HG03469 (cell line): ENCODE measurements around the gene KIAA1217.

Experiments used
- ATAC-seq: cut with Tn5 transposase; IDR thresholded peaks from one replicate; pipeline ENCODE4 v1.9.1; 2021; ENCODE audit warnings: mild to moderate bottlenecking, moderate library complexity, moderate number of reproducible peaks; ENCODE audit not compliant: unreplicated experiment

KIAA1217 gene

DNA sequence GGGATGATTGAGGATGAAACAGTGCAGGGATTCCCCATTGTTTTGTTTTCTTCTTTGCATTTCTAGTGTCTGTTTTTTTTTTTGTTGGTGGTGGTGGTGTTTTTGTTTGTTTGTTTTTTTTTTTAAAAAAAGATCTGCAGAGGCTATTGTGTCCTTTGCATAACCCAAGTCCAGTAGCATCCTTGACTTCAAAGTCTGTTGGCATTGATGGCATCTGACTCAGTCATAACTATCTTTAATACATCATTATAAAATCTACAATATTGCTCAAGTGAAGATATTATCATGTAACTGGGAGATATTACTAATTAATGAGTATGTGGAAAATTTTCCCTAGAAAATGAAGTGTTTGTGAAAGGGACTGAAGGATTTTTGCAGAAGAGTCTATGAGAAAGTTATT is 70.2 kb downstream of the KIAA1217 start:
- ATAC-seq, result no peak

GRCh38 chr10:24287559-24288195 is 78.7 kb downstream of the KIAA1217 start:
- no peak for ATAC-seq

DNA sequence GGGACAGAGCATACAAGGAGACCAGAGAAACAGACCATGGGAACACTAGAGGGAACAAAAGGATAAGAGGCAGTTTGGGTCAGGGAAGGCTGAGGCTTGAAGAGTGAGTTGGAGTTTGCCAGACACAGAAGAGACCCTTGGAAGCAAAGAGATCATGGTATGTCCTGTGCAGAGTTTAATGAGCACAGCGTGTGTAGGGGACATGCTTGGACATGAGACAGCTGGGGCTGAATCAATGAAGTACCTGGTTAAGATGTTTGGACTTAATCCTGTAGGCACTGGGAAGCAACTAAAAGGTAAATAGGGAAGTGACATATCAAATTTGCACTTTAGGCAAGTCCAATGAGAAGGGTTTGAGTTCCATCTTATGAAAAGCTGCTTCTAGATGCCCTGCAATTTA is 79.6 kb downstream of the KIAA1217 start:
- no peak for ATAC-seq

DNA sequence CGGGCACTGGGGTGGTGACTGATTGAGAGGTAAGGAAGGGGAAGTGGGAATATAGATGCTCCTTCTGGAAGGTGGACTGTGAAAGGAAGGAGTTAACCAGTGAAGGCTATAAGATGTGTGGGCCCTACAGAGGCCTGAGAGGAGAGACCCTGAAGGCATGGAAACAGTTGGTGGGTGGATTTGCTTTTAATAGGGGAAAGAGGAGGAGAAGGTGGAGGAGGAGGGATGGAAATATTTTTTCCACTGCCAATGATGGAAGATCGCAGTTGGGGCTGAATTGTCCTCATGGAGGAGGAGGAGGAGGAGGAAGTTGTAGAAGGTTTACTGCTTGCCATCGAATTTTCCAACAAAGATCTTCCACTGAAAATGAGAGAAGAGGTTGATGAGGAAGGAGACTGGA is 80.3 kb downstream of the KIAA1217 start:
- ATAC-seq, result no peak

DNA sequence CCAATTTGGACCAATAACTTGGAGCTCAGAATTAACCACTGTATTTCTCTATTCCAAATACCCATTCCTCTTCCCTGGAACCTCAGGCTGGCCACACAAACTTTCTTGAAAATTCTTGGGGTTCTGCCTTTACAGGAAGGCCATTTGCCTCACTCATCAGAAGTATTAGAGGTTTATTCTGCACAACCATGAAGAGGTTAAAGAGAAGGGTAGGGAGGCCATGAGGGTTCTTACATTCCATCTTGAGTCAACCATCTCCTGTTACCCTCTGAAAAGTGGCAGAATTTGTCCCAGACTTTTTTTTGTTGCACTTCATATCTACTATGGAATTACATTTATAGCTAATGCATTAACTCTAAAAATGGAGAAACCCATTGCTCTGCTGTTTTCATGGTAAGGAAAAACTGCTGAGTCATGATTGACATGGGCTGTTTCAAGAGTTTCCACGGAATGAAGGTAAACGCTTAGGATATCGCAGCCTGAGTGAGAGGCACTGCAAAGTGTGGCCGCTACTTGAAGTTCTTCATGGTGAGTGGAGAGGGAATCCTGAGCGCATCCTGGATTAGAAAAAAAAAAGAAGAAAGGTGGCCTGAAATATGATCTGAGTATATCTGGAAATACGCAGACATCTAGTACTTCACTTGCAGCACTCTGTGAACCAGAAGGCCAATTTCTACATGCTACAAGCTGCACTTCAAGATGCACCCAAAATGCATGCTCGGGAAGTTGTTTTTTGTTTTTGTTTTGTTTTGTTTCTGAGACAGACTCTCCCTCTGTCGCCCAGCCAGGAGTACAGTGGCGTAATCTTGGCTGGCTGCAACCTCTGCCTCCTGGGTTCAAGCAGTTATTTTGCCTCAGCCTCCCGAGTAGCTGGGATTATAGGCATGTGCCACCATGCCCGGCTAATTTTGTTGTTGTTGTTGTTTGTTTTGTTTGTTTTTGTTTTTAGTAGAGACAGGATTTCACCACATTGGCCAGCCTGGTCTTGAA is 83.7 kb downstream of the KIAA1217 start:
- no peak for ATAC-seq

GRCh38 chr10:24299578-24300260 is 90.8 kb downstream of the KIAA1217 start:
- no peak for ATAC-seq

DNA sequence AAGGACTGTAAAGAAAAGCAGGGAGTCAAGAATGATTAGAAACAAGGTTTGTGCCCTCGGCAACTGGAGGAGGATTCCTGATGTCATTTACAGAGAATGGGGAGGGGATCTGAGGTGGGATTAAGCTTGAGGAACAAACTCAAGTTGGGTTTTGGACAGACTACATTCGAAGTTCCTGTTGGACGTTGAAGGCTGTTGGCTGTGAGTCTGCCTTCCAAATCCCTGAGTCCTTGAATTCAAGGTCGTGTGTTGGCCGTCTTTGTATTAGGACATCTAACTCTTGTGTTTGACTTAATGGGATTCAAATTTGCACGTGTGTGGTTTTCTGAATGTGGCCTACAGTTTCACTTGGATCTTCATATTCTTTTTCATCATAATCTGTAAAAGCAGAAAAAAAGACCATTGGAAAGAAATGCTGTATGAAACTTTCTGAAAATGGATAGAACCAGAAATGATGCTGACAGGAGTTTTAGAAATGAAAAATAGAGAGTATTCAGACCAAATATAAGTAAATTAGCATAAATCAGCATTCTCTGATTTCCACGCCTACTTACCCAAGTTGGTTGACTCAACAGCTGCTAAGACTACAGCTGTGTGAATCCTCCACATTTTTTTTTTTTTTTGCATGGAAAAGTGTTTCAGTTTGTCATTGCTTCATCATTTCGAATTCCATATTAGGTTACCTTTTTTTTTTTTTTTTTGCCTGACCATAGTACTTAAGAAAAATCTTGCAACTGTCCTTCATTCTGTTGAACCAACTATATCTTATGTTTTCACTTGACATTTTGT is 94.8 kb downstream of the KIAA1217 start:
- ATAC-seq, result no peak

DNA sequence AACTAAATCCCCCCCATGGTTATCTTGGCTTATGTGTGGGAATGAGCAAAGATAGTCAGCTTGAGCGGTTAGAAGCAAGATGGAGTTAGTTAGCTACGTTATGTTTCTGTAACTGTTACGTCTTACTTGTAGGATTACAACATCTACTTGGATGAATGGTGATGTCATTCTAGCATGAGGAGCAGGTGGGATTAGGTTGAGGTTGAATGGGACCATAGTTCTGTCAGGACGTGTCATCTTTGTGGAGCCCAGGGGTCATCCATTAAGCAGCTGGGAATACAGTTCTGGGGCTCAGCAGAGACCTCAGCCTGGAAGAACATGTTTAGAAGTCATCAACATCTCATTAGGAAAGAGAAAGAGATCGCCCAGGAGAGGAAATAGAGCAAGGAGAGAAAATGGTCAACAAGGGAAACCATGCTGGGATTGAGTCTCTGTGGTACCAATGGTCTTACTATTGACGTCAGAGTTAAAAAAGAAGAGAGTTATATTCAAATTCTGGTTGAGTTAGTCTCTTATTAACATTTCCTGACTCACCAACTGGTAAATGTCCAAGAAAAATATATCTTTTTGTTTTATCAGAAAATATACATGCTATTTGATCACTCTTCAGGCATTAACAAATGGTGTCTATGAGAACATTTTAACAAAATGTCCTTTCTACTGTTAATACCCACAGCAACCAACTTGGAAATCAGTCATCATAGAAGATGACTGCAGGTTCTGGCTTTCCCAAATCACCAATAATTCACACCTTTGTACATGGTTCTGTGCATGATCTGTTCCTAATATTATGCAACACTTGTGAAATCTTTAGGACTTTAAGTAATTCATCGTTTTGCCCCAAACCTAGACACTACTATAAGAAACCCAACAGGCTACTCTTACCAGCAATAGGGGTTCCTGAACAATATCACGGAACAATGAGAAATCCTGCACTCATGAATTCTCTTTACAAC is 96.9 kb downstream of the KIAA1217 start:
- no peak for ATAC-seq

DNA sequence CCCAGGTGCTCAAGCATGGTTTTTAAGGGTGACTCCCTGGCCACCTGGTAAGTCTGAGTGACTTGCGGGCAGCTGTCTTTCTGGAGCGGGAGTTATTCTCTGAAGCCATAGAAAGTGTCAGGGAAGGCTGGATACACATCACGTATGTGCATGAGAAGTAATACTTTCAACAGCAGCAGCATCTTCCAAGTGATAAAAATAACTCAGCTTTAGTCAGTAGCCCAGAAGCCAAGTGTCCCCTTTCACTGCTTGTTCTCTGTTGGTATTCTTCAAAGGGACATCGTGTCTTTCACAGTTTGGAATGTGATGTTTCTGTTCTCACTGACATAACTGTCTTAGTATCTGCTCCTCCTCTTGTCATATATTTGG is 97.6 kb downstream of the KIAA1217 start:
- no peak for ATAC-seq

GRCh38 chr10:24307116-24307515 is 98.2 kb downstream of the KIAA1217 start:
- no peak for ATAC-seq

DNA sequence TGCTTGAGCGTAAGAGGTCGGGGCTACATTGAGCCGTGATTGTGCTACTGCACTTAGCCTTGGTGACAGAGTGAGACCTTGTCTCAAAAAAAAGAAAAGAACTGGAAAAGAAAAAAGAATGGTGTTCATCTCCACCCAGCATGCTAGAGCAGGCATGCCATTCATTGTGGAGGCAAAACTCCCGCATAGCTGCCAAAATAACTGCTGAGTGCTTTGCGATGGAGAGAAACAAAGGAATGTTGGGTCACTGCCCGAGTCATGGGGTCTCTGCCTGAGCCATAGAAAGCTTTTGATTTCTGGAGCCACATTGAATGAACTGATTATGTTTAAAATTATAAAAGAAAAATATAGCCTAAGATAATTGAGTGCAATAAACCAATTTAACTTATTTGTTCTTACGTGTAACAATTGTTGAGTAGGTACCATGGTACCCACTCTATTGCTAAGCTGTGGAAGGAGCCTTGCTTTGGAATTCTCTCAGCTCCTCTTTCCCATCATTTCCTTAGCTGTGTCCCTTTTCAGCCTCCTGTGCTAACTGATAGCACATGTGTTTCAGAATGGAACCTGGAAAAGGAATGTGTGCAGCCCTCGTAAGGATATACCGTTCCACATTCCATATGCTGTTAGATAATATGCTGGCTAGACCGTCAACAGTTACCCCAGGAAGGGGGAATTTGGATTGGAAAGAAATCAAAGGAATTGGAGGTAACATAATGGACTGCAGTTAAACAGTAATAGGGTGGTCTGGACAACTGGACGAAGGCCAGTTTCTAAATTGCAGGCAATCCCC is 99.0 kb downstream of the KIAA1217 start:
- no peak for ATAC-seq

DNA sequence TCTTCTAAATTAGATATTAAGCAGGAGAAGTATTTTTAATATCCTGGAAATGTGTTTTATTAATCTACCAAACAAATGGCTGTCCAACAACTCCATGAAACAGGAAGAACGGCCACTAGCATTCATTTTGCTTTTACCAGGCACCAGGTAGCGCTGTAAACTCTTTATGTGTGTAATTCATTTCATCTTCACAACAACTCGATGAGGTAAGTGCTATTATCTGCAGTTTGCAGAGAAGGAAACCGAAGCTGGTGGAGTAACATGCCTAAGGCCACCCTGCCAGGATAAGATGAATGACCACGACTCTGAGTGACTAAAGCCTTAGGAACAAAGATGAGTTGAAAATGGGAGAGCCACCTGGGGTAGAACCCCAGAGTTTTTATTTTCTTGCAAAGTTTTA is 101.2 kb downstream of the KIAA1217 start:
- no peak for ATAC-seq

DNA sequence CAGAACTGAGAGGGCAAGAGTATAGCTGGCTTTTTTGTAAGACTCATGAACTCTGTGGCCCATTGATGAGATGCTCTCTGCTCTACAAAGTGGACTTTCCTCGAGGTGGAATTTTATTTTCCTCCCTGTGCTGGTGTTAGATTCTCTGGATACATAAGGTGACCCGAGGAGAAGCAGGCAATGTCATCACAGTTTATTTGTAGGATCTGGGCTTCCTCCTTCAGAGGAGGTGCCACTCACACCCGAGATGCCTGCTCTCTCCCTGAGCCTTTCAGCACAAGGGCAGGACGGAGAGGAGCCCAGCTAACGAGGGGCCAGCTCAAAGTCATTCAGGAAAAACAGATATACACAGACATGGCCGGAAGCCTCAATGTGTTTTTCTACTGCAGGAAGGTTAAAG is 103.0 kb downstream of the KIAA1217 start:
- ATAC-seq, result no peak

- ATAC-seq, result no peak
Observed at GRCh38 chr10:24313283-24313682, 104.3 kb downstream of the KIAA1217 start.

DNA sequence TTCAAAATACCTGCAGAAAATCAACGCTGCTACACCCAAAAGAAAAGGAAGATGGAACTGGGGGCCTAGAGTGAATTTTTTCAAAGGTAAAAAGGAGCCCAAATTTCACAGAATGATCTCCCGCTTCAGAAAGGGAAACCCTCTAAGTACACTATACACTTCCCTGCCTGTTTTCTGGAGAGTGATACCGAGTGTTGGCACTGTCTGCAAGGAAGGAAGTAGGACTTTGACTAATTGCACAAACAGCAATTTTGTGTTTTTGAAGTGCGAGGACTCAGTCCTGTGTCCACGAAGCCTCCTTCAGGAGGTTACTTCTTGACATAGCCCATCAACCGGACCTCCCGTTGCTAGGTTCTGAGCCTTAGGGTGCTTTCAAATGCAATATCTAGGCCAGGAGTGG is 106.3 kb downstream of the KIAA1217 start:
- no peak for ATAC-seq

- no peak for ATAC-seq
Observed at GRCh38 chr10:24318517-24318916, 109.6 kb downstream of the KIAA1217 start.

DNA sequence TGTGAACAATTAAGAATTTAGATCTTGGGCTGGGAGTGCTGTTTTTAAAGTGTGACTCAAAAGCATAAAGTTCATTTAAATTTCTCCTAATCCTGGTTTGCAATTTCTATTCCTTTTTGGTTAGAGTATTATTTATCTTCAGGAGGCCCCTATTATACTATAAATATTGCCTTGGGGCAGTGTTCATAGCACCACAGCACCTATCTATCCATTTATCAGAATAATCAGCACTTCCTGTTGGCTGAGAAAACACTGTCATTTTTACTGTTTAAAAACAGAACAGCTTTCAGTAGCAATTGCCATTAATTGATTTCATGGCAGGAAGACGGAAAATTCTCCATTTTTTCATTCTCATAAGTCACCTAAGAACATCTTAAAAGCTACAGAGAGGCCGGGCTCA is 111.4 kb downstream of the KIAA1217 start:
- ATAC-seq, result no peak

GRCh38 chr10:24324651-24325050 is 115.7 kb downstream of the KIAA1217 start:
- ATAC-seq, result no peak

DNA sequence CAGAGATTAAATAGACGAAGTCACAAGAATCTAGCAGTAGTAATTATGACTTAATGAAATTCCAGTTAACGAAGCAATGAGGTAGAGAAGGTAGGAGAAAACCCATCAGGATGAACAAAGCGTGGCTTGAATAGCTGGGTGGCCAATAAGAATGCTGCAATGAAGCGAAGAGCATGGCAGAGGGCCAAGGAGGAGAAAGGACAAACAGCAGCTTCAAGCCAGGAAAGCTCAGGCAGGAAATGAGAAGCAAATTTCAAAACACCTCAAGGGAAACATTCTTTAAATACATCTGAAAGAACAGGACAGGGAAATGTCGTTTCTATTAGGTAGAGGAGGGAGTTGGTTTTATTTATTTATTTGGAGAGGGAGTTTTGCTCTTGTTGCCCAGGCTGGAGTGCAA is 122.5 kb downstream of the KIAA1217 start:
- no peak for ATAC-seq
